T-helper 22 cell (primary cell): ENCODE results near the gene VPS54.

Experiments
- DNase-seq: peaks from one replicate; pipeline ENCODE4 v3.0.0-alpha.2; 2020; ENCODE audit warnings: low read depth

VPS54 gene, protein sequence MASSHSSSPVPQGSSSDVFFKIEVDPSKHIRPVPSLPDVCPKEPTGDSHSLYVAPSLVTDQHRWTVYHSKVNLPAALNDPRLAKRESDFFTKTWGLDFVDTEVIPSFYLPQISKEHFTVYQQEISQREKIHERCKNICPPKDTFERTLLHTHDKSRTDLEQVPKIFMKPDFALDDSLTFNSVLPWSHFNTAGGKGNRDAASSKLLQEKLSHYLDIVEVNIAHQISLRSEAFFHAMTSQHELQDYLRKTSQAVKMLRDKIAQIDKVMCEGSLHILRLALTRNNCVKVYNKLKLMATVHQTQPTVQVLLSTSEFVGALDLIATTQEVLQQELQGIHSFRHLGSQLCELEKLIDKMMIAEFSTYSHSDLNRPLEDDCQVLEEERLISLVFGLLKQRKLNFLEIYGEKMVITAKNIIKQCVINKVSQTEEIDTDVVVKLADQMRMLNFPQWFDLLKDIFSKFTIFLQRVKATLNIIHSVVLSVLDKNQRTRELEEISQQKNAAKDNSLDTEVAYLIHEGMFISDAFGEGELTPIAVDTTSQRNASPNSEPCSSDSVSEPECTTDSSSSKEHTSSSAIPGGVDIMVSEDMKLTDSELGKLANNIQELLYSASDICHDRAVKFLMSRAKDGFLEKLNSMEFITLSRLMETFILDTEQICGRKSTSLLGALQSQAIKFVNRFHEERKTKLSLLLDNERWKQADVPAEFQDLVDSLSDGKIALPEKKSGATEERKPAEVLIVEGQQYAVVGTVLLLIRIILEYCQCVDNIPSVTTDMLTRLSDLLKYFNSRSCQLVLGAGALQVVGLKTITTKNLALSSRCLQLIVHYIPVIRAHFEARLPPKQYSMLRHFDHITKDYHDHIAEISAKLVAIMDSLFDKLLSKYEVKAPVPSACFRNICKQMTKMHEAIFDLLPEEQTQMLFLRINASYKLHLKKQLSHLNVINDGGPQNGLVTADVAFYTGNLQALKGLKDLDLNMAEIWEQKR

GRCh38 chr2:64019083-64019974, at the start of gene VPS54:
Gene VPS54 (minus strand): TSS chr2:64019428. CDS start chr2:63983999, 35,429 bp downstream.
- DNase-seq = peak; percentile 29

DNA sequence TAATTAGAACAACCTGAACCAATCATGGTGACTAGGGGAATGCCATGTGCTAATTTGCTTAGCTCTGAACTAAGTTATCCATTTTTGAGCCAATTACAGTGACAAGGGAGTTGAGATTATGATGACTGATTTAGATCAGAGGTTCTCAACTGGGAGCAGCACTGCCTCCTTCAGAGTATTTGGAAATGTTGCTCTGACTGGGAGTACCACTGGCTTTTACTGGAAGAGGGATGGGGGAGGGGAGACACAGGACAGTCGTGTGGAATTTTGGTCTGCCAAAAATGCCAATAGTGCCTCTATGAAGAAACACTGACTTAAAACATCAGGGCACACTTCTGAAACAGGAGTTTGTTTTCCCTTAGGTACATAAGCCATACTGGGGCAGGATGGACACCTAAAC, 48.1 kb upstream of the VPS54 start:
- DNase-seq = no peak

- no peak for DNase-seq
Measured at GRCh38 chr2:64065516-64065915, 46.3 kb upstream of the VPS54 start.

DNA sequence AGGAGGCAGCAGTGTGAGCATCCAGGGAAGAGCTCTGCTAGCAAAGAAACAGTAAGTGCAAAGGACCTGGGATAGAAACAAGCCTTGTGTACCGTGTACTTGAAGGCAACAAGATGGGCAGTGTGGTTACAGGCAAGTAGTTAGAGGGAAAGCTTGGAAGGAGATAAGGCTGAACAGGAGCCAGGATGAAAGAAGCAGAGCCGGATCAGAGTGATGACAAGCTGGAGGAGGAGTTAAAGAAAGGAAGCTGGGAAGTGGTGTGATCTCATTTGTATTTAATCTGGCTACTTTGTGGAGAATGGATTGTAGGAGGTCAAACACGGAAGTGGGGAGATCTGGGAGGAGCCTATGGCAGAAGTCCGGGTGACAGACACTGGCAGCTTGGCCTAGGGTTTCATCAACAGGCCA, 44.7 kb upstream of the VPS54 start:
- no peak for DNase-seq

DNA sequence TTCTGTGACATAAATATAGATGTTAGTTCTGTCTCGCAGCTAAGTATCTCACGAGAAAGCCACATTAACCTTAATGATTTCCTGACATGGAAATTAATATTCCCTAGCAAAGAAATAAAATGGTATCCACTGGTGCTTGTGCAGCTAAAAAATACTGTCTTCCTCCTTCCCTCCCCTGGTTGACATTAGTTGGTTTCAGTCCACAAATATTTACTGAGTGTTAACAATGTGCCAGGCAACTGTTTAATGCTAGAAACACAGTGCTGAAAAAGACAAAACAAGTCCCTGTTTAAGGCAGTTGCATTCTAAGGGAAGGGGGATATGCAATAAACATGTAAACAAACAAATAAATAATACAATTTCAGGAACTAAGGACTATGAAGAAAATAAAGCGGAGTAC, 44.2 kb upstream of the VPS54 start:
- no peak for DNase-seq

DNA sequence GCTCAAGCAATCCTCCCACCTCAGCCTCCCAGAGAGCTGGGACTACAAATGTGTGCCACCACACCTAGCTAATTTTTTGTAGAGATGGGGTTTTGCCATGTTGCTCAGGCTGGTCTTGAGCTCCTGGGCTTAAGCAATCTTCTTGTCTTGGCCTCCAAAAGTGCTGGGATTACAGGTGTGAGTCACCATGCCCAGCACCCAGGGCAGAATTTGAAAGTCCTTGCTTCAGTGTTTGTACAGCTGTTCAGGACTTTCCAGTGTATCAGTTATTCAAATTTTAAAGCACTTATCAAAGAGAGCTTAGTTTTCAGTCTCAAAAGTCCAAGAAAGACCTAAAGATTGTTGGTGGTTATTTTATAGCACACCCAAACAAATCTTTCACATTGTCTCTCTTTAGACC, 43.6 kb upstream of the VPS54 start:
- no peak for DNase-seq

DNA sequence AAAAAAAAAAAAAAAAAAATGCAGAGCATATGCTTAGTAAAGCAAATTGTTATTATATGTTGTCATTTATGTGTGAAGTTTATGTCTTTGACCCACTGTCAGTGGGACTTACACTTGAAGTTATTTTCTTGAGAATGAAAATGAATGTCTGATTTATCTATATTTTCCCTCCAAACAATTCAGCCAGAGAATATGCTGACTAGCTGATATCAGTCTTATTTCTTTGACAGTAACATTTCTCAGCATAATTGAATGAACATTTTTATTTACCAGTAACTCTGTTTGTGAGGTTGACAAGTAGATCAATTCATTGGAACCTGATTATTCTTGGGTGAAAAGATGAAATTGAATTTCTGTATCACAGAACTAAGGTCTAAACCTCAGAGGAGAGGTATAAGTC, 40.0 kb upstream of the VPS54 start:
- no peak for DNase-seq

DNA sequence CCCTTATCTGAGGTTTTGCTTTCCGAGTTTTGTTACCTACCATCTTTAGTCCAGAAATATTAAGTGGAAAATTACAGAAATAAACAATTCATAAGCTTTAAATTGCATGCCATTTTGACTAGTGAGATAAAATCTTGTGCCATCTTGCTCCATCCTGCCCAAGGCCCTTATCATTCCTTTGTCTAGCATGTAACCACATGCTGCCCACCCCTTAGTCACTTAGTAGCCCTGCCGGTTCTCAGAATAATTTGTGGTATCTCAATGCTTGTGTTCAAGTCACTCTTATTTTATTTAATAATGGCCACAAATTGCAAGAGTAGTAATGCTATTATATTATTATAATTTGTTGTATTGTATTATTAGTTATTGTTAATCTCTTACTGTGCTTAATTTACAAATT, 36.8 kb upstream of the VPS54 start:
- DNase-seq = no peak

DNA sequence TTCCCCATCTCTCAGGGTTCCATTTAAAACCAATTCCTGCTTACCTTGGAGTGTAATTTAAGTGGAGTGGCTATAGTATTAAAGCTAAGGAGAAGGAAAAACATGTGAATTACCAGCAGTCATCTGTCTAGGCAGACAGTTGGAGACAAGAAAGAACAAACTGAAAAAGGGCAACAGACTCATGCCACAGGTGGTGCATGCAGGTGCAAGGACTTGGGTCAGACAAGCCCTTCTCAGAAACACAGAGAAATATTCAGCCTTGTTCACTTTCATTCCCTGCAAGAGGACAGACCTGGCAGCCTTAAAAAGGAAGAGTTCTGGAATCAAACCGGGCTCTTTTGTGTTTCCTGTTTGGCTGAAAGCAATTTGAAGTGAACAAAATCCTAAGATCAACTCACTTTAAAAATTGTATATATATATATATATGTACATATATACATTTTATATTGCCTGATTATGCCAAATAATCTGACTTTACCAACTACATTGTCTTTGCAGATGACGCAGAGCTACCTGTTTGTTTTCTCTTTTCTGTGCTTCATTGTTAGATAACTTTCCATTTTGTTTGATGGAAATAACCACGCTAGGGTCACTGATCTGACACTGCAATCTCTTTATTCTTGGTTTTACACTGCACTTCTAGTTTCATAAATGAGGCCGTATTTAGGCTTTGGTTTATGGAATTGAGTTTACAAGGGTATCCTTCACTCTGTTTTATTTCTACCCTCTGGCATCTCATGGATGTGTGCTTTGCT, 35.1 kb upstream of the VPS54 start:
- DNase-seq = no peak

- no peak for DNase-seq
Measured at GRCh38 chr2:64052463-64053241, 33.4 kb upstream of the VPS54 start.

- DNase-seq = peak; percentile 13
Measured at GRCh38 chr2:64049633-64050220, 30.5 kb upstream of the VPS54 start.

GRCh38 chr2:64045938-64046337, 26.7 kb upstream of the VPS54 start:
- no peak for DNase-seq

- no peak for DNase-seq
Measured at GRCh38 chr2:64040161-64040560, 20.9 kb upstream of the VPS54 start.

DNA sequence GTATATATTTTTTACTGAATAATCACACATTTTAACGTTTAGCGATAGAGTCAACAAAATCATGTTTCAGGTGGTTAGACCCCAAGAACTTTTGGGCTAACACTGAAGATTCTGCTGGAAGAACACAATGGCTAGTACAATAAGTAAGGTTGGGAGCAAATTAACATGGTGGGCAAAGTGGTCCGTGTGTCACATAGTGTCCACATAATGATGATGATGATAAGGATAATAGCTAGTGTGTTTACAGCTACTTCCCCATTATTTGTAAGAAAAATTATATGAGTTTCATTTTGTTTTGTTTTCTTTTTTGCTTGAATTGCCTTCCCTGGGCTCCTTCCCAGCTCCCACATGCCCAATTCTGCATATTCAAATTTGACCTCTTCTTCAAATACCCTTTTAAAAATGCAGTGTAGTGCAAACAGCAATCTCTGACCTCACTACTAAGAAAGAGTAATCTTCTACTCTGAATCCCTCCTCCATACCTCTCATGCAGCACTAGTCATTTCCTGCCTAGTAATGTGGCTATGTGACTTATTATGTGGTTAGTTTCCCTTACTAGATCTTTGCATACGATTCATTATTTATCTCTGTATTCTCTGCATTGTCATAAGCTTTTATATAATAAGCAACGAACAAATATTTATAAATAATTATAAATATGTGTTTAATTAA, 16.9 kb upstream of the VPS54 start:
- DNase-seq = peak; percentile 13

DNA sequence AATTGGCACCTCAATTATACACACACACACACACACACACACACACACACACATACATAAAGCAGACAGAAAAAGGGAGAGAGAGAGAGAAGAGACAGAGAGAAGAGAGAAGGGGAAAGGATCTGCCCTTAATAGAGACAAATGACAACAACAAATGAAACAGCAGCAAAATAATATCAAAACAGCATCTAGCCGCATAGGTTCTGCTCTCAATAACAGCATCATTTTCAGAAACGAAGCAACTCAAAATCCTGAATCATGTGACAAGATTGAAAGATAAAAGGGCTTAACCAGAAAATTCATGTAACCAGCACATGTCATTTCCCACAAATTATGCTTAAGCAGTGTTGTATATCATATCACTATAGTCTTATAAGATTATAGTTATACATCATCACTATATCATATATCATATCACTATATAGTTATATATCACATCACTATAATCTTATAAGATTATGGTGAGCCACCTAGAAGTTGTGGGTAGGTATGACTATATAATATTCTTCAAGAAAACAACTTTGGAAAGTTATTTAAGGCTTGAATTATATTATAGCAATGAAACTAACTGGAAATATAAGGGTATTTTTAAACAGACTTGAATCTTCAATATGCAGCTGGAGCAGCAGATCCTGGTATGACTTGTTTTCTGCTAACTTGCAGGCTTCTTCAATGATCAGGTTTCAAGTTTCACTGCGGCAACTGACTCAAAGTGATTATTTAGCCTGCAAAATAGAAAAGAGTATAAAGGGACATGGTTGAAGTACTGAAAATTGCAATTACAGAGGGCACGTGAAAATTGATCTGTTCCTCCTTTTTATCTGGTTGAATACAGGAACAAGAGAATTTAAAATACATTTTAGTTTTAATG, 16.1 kb upstream of the VPS54 start:
- no peak for DNase-seq

DNA sequence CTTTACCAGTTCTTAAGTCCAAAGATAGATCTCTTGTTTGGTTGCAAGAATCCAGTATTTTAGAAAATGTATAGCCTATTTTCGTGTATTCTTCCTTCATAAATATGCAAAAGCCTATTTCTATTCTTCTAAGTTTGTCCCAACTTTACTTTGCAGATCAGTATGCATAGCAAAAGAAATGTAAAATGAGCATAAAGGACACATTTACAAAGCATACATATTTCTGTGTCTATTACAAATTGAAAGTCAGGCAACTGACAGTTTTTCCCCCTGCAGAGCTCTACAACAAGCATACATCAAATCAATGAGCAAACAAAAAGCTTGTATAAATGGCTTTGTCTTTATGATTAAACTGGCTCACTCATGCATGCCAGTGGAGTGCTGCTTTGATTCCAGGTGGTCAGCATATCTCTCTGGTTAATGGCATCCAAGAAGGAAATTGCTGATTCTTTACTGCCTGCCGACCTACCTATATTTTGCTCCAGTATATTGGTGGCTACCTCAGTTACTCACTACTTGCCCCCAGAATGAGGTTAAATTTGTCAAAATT, 10.0 kb upstream of the VPS54 start:
- DNase-seq = no peak

GRCh38 chr2:64025741-64026140, 6.5 kb upstream of the VPS54 start:
- DNase-seq = no peak
